Left renal pelvis (tissue), 4 donors: ENCODE data around the gene TAF5. TPM values are rescaled to one million over a fixed set of nuclear protein-coding genes. Genes with fewer than 3 reads are reported as not detected.
"Not testable (repeated sequence)": the region's sequence is repeated elsewhere in the genome, so short reads cannot be mapped to it uniquely, and the experiment has no call there.

ENCODE experiments used
- DNase-seq, 4 donors: peaks; one replicate each; pipeline ENCODE4 v3.0.0-alpha.2; 2013; ENCODE audit warnings: low read depth in 4 of 4, low spot score in 3 of 4
- polyA plus RNA-seq, 4 donors: library from polyadenylated mRNA; unstranded; fragments of 120-200 nt; gene quantifications; one replicate each; pipeline ENCODE4 v1.2.1, GENCODE V29; 2013; ENCODE audit not compliant: insufficient read length in 4 of 4

The TAF5 gene
- polyA plus RNA-seq, 4 donors, result 7.4 to 8.8 (median 8.1) TPM

GRCh38 chr10:103397191-103397825 lies 29.5 kb downstream of the TAF5 start:
- DNase-seq, result no peak

DNA sequence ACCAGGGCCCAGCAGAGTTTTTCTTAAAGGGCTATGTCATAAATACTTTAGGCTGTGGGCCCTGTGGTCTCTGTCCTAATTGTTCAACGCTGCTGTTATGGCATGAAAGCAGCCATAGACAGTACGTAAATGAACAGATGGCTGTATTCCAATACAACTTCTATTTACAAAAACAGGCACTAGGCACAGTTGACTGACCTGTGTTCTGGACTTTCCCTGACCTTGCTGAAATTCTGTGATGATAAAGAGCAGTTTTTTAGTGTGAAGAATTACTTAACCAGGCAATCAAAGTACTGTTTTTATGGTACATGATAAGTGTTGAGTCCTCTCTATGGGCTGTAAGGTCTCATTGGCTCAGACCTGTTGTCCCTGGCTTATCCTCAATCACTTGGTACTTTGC lies 45.8 kb downstream of the TAF5 start:
- DNase-seq, result no peak

GRCh38 chr10:103415581-103415980 lies 47.8 kb downstream of the TAF5 start:
- no peak for DNase-seq

- peak; percentile 29 to 58 (median 39) for DNase-seq
Measured at GRCh38 chr10:103416436-103417147, 48.8 kb downstream of the TAF5 start.

GRCh38 chr10:103417148-103417469 lies 49.3 kb downstream of the TAF5 start:
- not testable (repeated sequence) for DNase-seq

DNA sequence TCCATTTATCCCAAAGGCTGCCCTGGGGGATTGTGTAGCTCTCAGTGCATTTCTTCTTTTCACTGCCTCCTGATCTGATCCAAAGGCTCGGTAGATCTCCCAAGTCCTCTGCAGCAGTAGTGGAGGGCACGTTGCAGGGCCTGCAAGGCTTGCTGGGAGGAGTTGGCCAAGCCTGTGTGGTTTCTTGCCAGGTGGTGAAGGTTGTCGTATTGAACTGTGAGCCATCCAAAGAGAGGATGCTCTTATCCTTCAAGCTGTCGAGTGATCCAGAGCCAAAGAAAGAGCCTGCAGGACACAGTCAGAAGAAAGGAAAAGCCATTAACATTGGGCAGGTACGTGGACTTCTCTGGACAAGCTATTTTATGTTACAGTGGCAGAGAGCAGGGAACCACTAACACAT lies 49.8 kb downstream of the TAF5 start:
- DNase-seq, result no peak

DNA sequence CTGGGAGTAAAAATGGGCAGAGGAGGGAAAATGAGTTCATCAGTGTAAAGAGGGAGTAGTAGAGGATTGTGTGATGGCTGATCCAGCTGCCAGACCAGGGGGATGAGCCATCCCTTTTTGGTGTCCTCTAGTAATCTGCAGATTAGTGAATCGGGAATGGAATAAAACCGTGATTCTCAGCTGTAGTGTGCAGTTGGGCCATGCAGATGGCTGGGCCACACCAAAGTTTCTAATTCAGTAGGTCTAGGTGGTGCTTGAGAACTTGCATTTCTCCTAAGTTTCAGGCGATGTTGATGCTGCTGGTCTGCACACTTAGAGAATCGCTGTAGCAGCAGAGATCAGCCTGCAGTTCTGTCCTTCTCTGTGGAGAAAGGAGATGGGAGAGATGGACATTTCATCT lies 51.3 kb downstream of the TAF5 start:
- DNase-seq, result no peak

- no peak for DNase-seq
Measured at GRCh38 chr10:103423748-103424147, 56.0 kb downstream of the TAF5 start.

DNA sequence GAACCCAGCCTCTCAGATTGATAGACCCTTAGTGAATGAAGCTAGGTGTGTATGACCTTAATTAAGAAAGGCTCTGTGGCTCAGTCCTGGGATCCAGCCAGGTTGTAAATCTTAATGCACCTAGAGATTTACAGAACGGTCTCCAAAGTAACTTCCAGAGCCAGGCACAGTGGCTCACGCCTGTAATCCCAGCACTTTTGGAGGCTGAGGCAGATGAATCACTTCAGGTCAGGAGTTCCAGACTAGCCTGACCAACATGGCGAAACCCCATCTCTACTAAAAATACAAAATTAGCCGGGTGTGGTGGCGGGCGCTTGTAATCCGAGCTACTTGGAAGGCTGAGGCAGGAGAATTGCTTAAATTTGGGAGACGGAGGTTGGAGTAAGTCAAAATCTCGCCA lies 60.1 kb downstream of the TAF5 start:
- DNase-seq, result no peak

DNA sequence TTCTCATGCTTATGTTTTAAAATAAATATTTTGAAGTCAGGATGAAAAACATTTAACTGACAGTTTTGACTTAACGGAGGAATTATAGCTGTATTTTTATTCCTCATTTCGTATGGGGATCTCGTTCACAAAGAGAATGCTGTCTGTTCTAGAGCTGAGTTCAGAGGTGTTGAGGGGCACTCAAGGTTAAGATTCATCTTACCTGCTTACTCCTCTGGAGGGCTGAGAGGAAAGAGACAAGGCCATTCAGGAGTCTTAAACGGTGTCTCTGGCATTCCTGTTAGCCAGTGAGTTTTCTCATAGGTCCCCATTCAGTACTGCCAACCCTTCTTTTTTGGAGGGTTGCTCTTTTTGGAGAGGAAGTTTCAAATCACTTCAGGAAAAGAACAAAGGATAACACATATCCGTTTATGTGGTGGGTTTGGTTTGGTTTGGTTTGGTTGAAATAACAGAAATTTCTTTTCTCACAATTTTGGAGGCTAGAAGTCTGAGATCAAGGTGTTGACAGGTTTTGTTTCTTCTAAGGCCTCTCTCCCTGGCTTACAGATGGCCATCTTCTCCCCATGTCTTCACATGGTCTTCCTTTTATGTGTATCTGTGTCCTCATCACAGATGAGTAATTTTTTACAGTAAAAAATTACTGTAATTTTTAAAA lies 61.3 kb downstream of the TAF5 start:
- DNase-seq, result no peak

DNA sequence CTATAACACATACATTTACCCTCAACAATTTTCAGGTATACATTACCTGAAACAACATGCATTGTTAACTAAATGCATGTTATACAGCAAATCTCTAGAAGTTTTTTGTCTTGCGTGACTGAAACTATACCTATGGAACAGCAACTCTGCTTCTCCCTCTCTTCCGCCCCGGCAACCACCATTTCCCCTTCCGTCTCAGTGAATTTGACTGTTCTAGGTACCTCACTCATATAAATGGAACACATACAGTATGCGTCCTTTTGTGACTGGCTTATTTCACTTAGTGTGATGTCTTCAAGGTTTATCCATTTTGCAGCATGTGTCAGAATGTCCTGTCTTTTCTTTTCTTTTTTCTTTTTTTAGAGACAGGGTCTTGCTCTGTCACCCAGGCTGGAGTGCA lies 61.9 kb downstream of the TAF5 start:
- no peak for DNase-seq

DNA sequence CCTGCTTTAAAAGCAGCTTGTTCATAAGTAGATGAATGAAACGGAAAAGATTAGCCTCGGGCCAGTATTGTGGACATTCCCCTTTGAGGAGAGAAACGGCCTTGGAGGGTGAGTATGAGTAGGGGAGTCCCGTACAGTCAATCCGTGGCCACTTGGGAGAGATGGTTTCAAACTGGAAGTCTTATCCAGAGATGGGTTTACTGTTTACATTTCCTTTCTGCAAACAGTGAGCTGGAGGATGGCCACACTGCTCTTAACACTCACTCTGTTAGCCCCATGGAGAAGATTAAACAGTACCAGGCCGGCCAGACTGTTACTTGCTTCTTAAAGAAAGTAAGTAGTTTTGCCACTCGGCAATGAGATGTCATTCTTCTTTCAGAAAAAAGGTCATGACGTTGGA lies 64.1 kb downstream of the TAF5 start:
- no peak for DNase-seq

- no peak for DNase-seq
Measured at GRCh38 chr10:103433858-103434257, 66.1 kb downstream of the TAF5 start.

Other genes starting within 250 kb of the TAF5 start
- 100 to 1,000 TPM in 3 of 4 donors, 10 to 100 TPM in 1; 92.3 to 115 (median 108) TPM for gene NT5C2, start 174.7 kb upstream of the TAF5 start, polyA plus RNA-seq
- gene RPEL1, start 122.1 kb upstream of the TAF5 start, polyA plus RNA-seq, result under 1 TPM in 3 of 4 donors, not detected in 1; 0.14 to 0.20 (median 0.20) TPM
- 1 to 10 TPM in 3 of 4 donors, under 1 TPM in 1; 0.70 to 1.5 (median 1.3) TPM for gene INA, start 90.8 kb upstream of the TAF5 start, polyA plus RNA-seq
- 10 to 100 TPM; 13.7 to 17.1 (median 14.9) TPM for gene PCGF6, start 16.8 kb upstream of the TAF5 start, polyA plus RNA-seq
- 100 to 1,000 TPM; 155 to 260 (median 219) TPM for gene ATP5MK, start 28.5 kb downstream of the TAF5 start, polyA plus RNA-seq
- 10 to 100 TPM; 24.6 to 38.4 (median 35.0) TPM for gene PDCD11, start 28.6 kb downstream of the TAF5 start, polyA plus RNA-seq
- gene CALHM2, start 84.4 kb downstream of the TAF5 start, polyA plus RNA-seq, result 10 to 100 TPM; 11.8 to 34.7 (median 12.6) TPM
- under 1 TPM; 0.06 to 0.10 (median 0.08) TPM for gene CALHM1, start 90.9 kb downstream of the TAF5 start, polyA plus RNA-seq
- gene CALHM3, start 111.3 kb downstream of the TAF5 start, polyA plus RNA-seq, result not detected
- gene NEURL1, start 125.7 kb downstream of the TAF5 start, polyA plus RNA-seq, result 1 to 10 TPM in 1 of 4 donors, under 1 TPM in 3; 0.83 to 3.3 (median 0.92) TPM